B cell (primary cell): Measurements from ENCODE around the gene RPP25L. TPM values are rescaled to one million over a fixed set of nuclear protein-coding genes. Genes with fewer than 3 reads are reported as not detected.
A peak's percentile ranks its signal among the peaks of the same experiment; 100 is the strongest.

Experiments used
- ATAC-seq: fragments of 200-7000 bp; cut with Tn5 transposase; one replicate; pipeline ENCODE4 v1.10.0; 2021; ENCODE audit warnings: low read depth, mild to moderate bottlenecking, moderate number of reproducible peaks, moderate library complexity
- CTCF ChIA-PET: fragments of 350-600 bp; sonication (Branson Sonifier 250); formaldehyde crosslinking; loops from one replicate; lab custom pipeline; 2021; ENCODE audit warnings: antibody characterized with exemption, inconsistent platforms; lab: Charles Lee
- POLR2A ChIA-PET: fragments of 350-600 bp; sonication (Branson Sonifier 250); formaldehyde crosslinking; loops from one replicate; lab custom pipeline; 2021; ENCODE audit warnings: antibody characterized with exemption; lab: Charles Lee
- DNase-seq: peaks from one replicate; pipeline ENCODE4 v3.0.0; 2013
- H2AFZ ChIP-seq: 2 replicates; pipeline ENCODE4 v1.6.1; 2012; ENCODE audit warnings: mild to moderate bottlenecking, low read depth, low read length; ENCODE audit not compliant: insufficient read depth, poor library complexity, severe bottlenecking
- H3K27ac ChIP-seq, 2 donors: 1 replicate in 1 of 2; 2 replicates in 1 of 2; pipeline ENCODE4 v1.5.1; 2012 to 2013; ENCODE audit warnings: low read length in 2 of 2, mild to moderate bottlenecking in 2 of 2, moderate library complexity in 1 of 2
- H3K27me3 ChIP-seq, 4 experiments: fragments of 200-600 bp in 1 of 4; sonication (generic) in 1 of 4; replicated peaks in 1 of 4; 1 replicate in 2 of 4; 2 replicates in 2 of 4; pipeline versions ENCODE4 v1.6.1 to v1.7.0; 2013 to 2016; ENCODE audit warnings: low read length in 3 of 4, mild to moderate bottlenecking in 2 of 4, mixed read lengths in 1 of 4, moderate library complexity in 1 of 4; ENCODE audit not compliant: insufficient read depth in 4 of 4, control insufficient read depth in 3 of 4; ENCODE audit errors: control extremely low read depth in 1 of 4
- H3K36me3 ChIP-seq, 2 experiments: replicated peaks in 1 of 2; 1 replicate in 1 of 2; 2 replicates in 1 of 2; pipeline versions ENCODE4 v1.6.1 to v1.7.1; 2013; ENCODE audit warnings: low read length in 1 of 2; ENCODE audit not compliant: insufficient read depth in 2 of 2, control insufficient read depth in 1 of 2; ENCODE audit errors: control extremely low read depth in 1 of 2, extremely low read depth in 1 of 2
- H3K4me1 ChIP-seq, 2 donors: fragments of 200-600 bp in 1 of 2; sonication (generic) in 1 of 2; 1 replicate in 1 of 2; 2 replicates in 1 of 2; pipeline versions ENCODE4 v1.5.1 to v1.6.1; 2013 to 2017; ENCODE audit warnings: low read length in 2 of 2; ENCODE audit not compliant: control insufficient read depth in 2 of 2, insufficient read depth in 2 of 2
- H3K4me2 ChIP-seq: replicated peaks from 2 replicates; pipeline ENCODE3; 2012; ENCODE audit warnings: mild to moderate bottlenecking, low read depth, low read length; ENCODE audit not compliant: poor library complexity, severe bottlenecking
- H3K4me3 ChIP-seq, 5 experiments: fragments of 200-600 bp in 1 of 5; sonication (generic) in 1 of 5; 1 replicate in 3 of 5; 2 replicates in 2 of 5; pipeline versions ENCODE4 v1.5.1 to v1.7.0; 2011 to 2016; ENCODE audit warnings: low read length in 4 of 5, mild to moderate bottlenecking in 4 of 5, low read depth in 2 of 5, control low read depth in 1 of 5, moderate library complexity in 1 of 5; ENCODE audit not compliant: insufficient read depth in 1 of 5; ENCODE audit errors: control extremely low read depth in 1 of 5, extremely low read depth in 1 of 5
- H3K79me2 ChIP-seq: fragments of 200-600 bp; sonication (generic); one replicate; pipeline ENCODE4 v1.6.0; 2016; ENCODE audit warnings: low read length; ENCODE audit not compliant: control insufficient read depth, insufficient read depth
- H3K9ac ChIP-seq: fragments of 200-600 bp; sonication (generic); 2 replicates; pipeline ENCODE4 v1.6.1; 2017; ENCODE audit warnings: mild to moderate bottlenecking, low read length, moderate library complexity
- H3K9me3 ChIP-seq, 3 donors: one replicate each; pipeline versions ENCODE4 v1.6.1 to v1.7.1; 2013; ENCODE audit warnings: low read length in 2 of 3; ENCODE audit not compliant: control insufficient read depth in 2 of 3, insufficient read depth in 1 of 3; ENCODE audit errors: control extremely low read depth in 1 of 3
- H4K20me1 ChIP-seq: 2 replicates; pipeline ENCODE4 v1.6.0; 2012; ENCODE audit warnings: mild to moderate bottlenecking, low read length; ENCODE audit not compliant: insufficient read depth, control insufficient read depth, poor library complexity, severe bottlenecking
- H3K27ac Mint-ChIP-seq: one replicate; pipeline ENCODE4 v1.8.0; 2021; ENCODE audit warnings: mixed read lengths
- H3K27me3 Mint-ChIP-seq: one replicate; pipeline ENCODE4 v1.8.0; 2021; ENCODE audit warnings: mixed read lengths
- H3K4me1 Mint-ChIP-seq: one replicate; pipeline ENCODE4 v1.8.0; 2021; ENCODE audit warnings: mixed read lengths
- H3K4me3 Mint-ChIP-seq: one replicate; pipeline ENCODE4 v1.8.0; 2021; ENCODE audit warnings: mixed read lengths
- H3K9me3 Mint-ChIP-seq: one replicate; pipeline ENCODE4 v1.8.0; 2022; ENCODE audit warnings: mixed read lengths; ENCODE audit not compliant: insufficient read depth
- CTCF ChIP-seq: fragments of 200-600 bp; IDR thresholded peaks from one replicate; pipeline ENCODE4 v1.8.0; 2022; ENCODE audit warnings: antibody characterized with exemption, mild to moderate bottlenecking
- EZH2 ChIP-seq: IDR thresholded peaks from 2 replicates; pipeline ENCODE4 v1.6.1; 2012; ENCODE audit warnings: borderline replicate concordance, low read depth, mild to moderate bottlenecking, moderate library complexity, low read length; ENCODE audit not compliant: insufficient read depth, poor library complexity, severe bottlenecking
- WGBS: methylation state at CpG from one replicate; pipeline ENCODE4 v1.1.5; 2013; ENCODE audit warnings: missing lambda C conversion rate; ENCODE audit not compliant: insufficient coverage; 5-methylcytosine and 5-hydroxymethylcytosine counted together
- intact Hi-C: fragments of 100-400 bp; cut with micrococcal nuclease; formaldehyde crosslinking; loops from one replicate; pipeline ENCODE4 v1.10.0; 2022
- polyA plus RNA-seq: library from polyadenylated mRNA; depleted of rRNA; stranded (reverse); fragments of >200 nt; gene quantifications from 2 replicates; pipeline ENCODE4 v1.2.3, GENCODE V29; 2012
- total RNA-seq, 2 donors: library from RNA; stranded (reverse); fragments of 120-200 nt in 1 of 2; gene quantifications; 1 replicate in 1 of 2; 2 replicates in 1 of 2; pipeline versions ENCODE4 v1.2.3 to v1.2.4, GENCODE V29; 2013 to 2022

Gene RPP25L
- total and polyA plus RNA-seq, 2 donors (not counting 1 experiment from before 2014, with no cell fraction given), result 20.2 to 27.0 TPM

- Mint-ChIP-seq H3K27ac (peak overlapping the region; percentile 3), H3K9me3 (no peaks in the 10 kb centered on the region), H3K4me1 (peaks cover 16% of the 10 kb centered on the region), H3K27me3 (peaks cover 3% of the 10 kb centered on the region), H3K4me3 (no peak overlapping the region)
- Histone ChIP-seq H3K79me2 (peaks cover under 1% of the 10 kb centered on the region), H3K9ac (no peak overlapping the region), H3K36me3 (peaks cover 0 to 18% of the 10 kb centered on the region in 2 experiments), H3K4me2 (no peak overlapping the region), H3K4me1 (no peaks in the 10 kb centered on the region), H3K4me3 (no peak overlapping the region), H4K20me1 (no peaks in the 10 kb centered on the region), H2AFZ (no peak overlapping the region), H3K27ac (no peak overlapping the region), H3K9me3 (no peaks in the 10 kb centered on the region), H3K27me3 (no peaks in the 10 kb centered on the region)
- CTCF ChIA-PET, result no interaction called here
- POLR2A ChIA-PET, result no interaction called here
- intact Hi-C loops, result no loop called here
- ATAC-seq (no peak), DNase-seq (no peak)
- no peak for TF ChIP-seq CTCF
- TF ChIP-seq EZH2, result no peak
- 60% methylated on average over 9 of the region's 11 CpGs for WGBS
Measured at GRCh38 chr9:34653151-34654072, 41.5 kb upstream of the RPP25L start.

GRCh38 chr9:34652602-34653000, 40.7 kb upstream of the RPP25L start:
- 74% methylated on average over 4 of the region's 5 CpGs for WGBS
- Histone ChIP-seq H3K4me3 (no peak overlapping the region), H3K4me2 (no peak overlapping the region), H4K20me1 (peaks cover 7% of the 10 kb centered on the region), H2AFZ (no peak overlapping the region), H3K4me1 (peaks cover 3 to 6% of the 10 kb centered on the region in 2 donors), H3K79me2 (peaks cover 9% of the 10 kb centered on the region), H3K27me3 (no peaks in the 10 kb centered on the region), H3K9me3 (no peaks in the 10 kb centered on the region), H3K36me3 (peaks cover 0 to 18% of the 10 kb centered on the region in 2 experiments), H3K9ac (no peak overlapping the region), H3K27ac (no peak overlapping the region)
- ATAC-seq (no peak), DNase-seq (no peak)
- intact Hi-C loops, result no loop called here
- H3K27me3 Mint-ChIP-seq, result peaks cover 3% of the 10 kb centered on the region
- no peak overlapping the region for H3K27ac Mint-ChIP-seq
- POLR2A ChIA-PET, result interaction anchor here (0.6 kb wide), 1 partner anchor 37 kb away, joined by 3 read pairs; no protein-coding TSS in a partner anchor
- H3K4me1 Mint-ChIP-seq, result peaks cover 24% of the 10 kb centered on the region
- no peak for TF ChIP-seq EZH2
- H3K9me3 Mint-ChIP-seq, result no peaks in the 10 kb centered on the region
- no peak overlapping the region for H3K4me3 Mint-ChIP-seq
- CTCF ChIA-PET, result no interaction called here
